Gastroesophageal sphincter (tissue), 4 donors: ENCODE data around the gene CCDC28A. TPM values are rescaled to one million over a fixed set of nuclear protein-coding genes. Genes with fewer than 3 reads are reported as not detected.

Experiments
- ATAC-seq: fragments of 150-250 bp; one replicate; pipeline ENCODE4 v1.9.1; 2016; ENCODE audit warnings: mild to moderate bottlenecking, moderate library complexity
- H3K27ac ChIP-seq, 4 donors: fragments of 200-600 bp; sonication (generic) in 3 of 4; 1 replicate in 3 of 4; 2 replicates in 1 of 4; pipeline ENCODE4 v1.5.1; 2016 to 2019
- H3K27me3 ChIP-seq: fragments of 200-600 bp; sonication (generic); one replicate; pipeline ENCODE4 v1.5.1; 2019
- H3K36me3 ChIP-seq, 2 donors: fragments of 200-600 bp; sonication (generic); one replicate each; pipeline ENCODE4 v1.5.1; 2019; ENCODE audit warnings: control low read depth in 1 of 2
- H3K4me1 ChIP-seq, 3 donors: fragments of 200-600 bp; sonication (generic); 1 replicate in 2 of 3; 2 replicates in 1 of 3; pipeline ENCODE4 v1.5.1; 2016 to 2019; ENCODE audit warnings: control low read depth in 2 of 3
- H3K4me3 ChIP-seq, 2 donors: fragments of 200-600 bp; sonication (generic); one replicate each; pipeline ENCODE4 v1.5.1; 2019; ENCODE audit warnings: mild to moderate bottlenecking in 1 of 2, moderate library complexity in 1 of 2
- H3K9me3 ChIP-seq, 3 donors: fragments of 200-600 bp; sonication (generic); one replicate each; pipeline ENCODE4 v1.5.1; 2017 to 2019; ENCODE audit warnings: control low read depth in 2 of 3
- EP300 ChIP-seq: sonication (generic); formaldehyde crosslinking; IDR thresholded peaks from one replicate; pipeline ENCODE4 v1.6.1; 2017; ENCODE audit warnings: antibody characterized with exemption, mild to moderate bottlenecking
- POLR2A ChIP-seq, 2 donors: fragments of 450-650 bp; IDR thresholded peaks; one replicate each; pipeline ENCODE4 v1.6.1; 2017; ENCODE audit warnings: antibody characterized with exemption in 2 of 2, mild to moderate bottlenecking in 2 of 2, moderate library complexity in 1 of 2
- POLR2AphosphoS5 ChIP-seq: sonication (generic); formaldehyde crosslinking; IDR thresholded peaks from one replicate; pipeline ENCODE4 v1.6.1; 2017; ENCODE audit warnings: antibody characterized with exemption
- WGBS, 2 donors: methylation state at CpG; one replicate each; pipeline ENCODE4 v1.1.5; 2018; ENCODE audit warnings: low coverage in 1 of 2; 5-methylcytosine and 5-hydroxymethylcytosine counted together
- total RNA-seq, 4 donors: library from RNA; depleted of rRNA; stranded (reverse); fragments of >200 nt; gene quantifications; one replicate each; pipeline ENCODE4 v1.1.0, GENCODE V29; 2016
- TF ChIP-seq, protein P1 (sequence below), 4 experiments: fragments of 200-600 bp in 2 of 4; fragments of 450-650 bp in 2 of 4; sonication (generic) in 1 of 4; IDR thresholded peaks; one replicate each; pipeline ENCODE4 v1.5.1; 2017 to 2019; ENCODE audit warnings: antibody characterized with exemption in 4 of 4, mild to moderate bottlenecking in 2 of 4, moderate library complexity in 2 of 4

CCDC28A gene
- total RNA-seq, 4 donors from 2014 or later: 14.7 to 33.1 (median 16.7) TPM

- WGBS, 2 donors: 6 to 20% methylated on average over 3 of the region's 3 CpGs
- Histone ChIP-seq H3K27me3 (no peaks in the 10 kb centered on the region), H3K9me3 (no peaks in the 10 kb centered on the region), H3K27ac (peak overlapping the region; percentile 91 to 98 (median 93)), H3K4me1 (peaks cover 3 to 29% (median 9%) of the 10 kb centered on the region in 3 donors), H3K36me3 (peaks cover 0 to 34% of the 10 kb centered on the region in 2 donors), H3K4me3 (peak overlapping the region; percentile 55 to 80)
- TF ChIP-seq EP300 (no peak), POLR2AphosphoS5 (no peak), POLR2A (IDR thresholded peaks at IDR 0.05) (no peak)
- TF ChIP-seq, protein P1, sequence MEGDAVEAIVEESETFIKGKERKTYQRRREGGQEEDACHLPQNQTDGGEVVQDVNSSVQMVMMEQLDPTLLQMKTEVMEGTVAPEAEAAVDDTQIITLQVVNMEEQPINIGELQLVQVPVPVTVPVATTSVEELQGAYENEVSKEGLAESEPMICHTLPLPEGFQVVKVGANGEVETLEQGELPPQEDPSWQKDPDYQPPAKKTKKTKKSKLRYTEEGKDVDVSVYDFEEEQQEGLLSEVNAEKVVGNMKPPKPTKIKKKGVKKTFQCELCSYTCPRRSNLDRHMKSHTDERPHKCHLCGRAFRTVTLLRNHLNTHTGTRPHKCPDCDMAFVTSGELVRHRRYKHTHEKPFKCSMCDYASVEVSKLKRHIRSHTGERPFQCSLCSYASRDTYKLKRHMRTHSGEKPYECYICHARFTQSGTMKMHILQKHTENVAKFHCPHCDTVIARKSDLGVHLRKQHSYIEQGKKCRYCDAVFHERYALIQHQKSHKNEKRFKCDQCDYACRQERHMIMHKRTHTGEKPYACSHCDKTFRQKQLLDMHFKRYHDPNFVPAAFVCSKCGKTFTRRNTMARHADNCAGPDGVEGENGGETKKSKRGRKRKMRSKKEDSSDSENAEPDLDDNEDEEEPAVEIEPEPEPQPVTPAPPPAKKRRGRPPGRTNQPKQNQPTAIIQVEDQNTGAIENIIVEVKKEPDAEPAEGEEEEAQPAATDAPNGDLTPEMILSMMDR (IDR thresholded peaks at IDR 0.05): no peak
- no peak for ATAC-seq
These were observed 801 bp downstream of the CCDC28A start for GRCh38 chr6:138774370-138774769.

DNA sequence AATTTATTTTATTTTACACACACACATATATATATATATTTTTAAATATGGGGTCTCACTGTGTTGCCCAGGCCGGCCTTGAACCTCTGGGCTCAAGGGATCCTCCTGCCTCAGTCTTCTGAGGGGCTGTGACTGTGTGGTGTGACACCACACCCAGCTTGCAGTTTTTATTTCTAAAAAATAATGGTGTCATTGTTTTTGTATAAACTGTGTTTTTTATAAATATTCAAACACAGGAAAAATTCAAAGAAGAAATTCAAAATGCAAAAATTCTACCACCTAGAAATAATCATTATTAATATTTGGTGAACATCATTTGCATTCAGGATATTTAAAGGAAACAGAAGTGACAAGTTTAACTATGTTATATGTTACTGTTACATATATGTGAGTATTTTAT lies 3.1 kb downstream of the CCDC28A start:
- peaks cover 3 to 29% (median 9%) of the 10 kb centered on the region in 3 donors for H3K4me1 ChIP-seq
- no peak overlapping the region for H3K4me3 ChIP-seq
- ATAC-seq: no peak
- peaks cover 0 to 56% of the 10 kb centered on the region in 2 donors for H3K36me3 ChIP-seq
- TF ChIP-seq, protein P1 (IDR thresholded peaks at IDR 0.05): no peak
- TF ChIP-seq EP300 (no peak), POLR2AphosphoS5 (no peak), POLR2A (IDR thresholded peaks at IDR 0.05) (no peak)
- no peaks in the 10 kb centered on the region for H3K27me3 ChIP-seq
- H3K27ac ChIP-seq: no peak overlapping the region
- 100% methylated on average over 1 of the region's 1 CpG; no CpG with 5 or more reads in 1 of the 2 donors for WGBS, 2 donors
- no peaks in the 10 kb centered on the region for H3K9me3 ChIP-seq

DNA sequence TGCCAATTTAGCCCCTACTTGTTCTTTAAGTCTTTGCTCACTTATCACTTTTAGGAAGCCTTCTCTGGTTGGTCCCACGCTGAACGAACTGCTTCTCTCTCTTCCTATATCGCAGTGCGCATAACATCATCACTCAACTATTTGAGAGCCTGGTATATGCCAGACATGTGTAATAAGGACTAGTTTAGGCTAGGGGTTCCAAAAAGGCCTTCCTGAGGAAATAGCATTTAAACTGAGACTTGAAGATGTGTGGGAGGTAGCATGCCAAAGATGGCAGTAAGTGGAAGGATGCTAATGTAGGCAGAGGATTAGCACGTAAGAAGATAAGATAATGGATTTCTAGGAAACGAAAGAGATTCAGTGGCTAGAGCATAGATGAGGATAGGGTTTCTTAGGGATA lies 4.8 kb downstream of the CCDC28A start:
- ATAC-seq: no peak
- H3K27ac ChIP-seq: no peak overlapping the region
- H3K9me3 ChIP-seq: no peaks in the 10 kb centered on the region
- no peak overlapping the region for H3K4me3 ChIP-seq
- H3K4me1 ChIP-seq: peaks cover 3 to 22% (median 7%) of the 10 kb centered on the region in 3 donors
- WGBS, 2 donors: 82 to 89% methylated on average over 3 to 6 of the region's 6 CpGs
- H3K27me3 ChIP-seq: no peaks in the 10 kb centered on the region
- H3K36me3 ChIP-seq: peaks cover 0 to 72% of the 10 kb centered on the region in 2 donors
- TF ChIP-seq POLR2A (IDR thresholded peaks at IDR 0.05): no peak
- no peak for TF ChIP-seq POLR2AphosphoS5

- no peaks in the 10 kb centered on the region for H3K27me3 ChIP-seq
- ATAC-seq: no peak
- no peak for TF ChIP-seq POLR2A (IDR thresholded peaks at IDR 0.05)
- TF ChIP-seq EP300: no peak
- no peak for TF ChIP-seq POLR2AphosphoS5
- TF ChIP-seq, protein P1 (IDR thresholded peaks at IDR 0.05): no peak
- H3K36me3 ChIP-seq: peaks cover 0 to 93% of the 10 kb centered on the region in 2 donors
- H3K4me1 ChIP-seq: peaks cover 0 to 23% (median 0%) of the 10 kb centered on the region in 3 donors
- no peaks in the 10 kb centered on the region for H3K9me3 ChIP-seq
- H3K27ac ChIP-seq: no peak overlapping the region
- WGBS, 2 donors: 37 to 75% methylated on average over 4 of the region's 4 CpGs
- H3K4me3 ChIP-seq: no peak overlapping the region
These were observed 8.7 kb downstream of the CCDC28A start for GRCh38 chr6:138782243-138782642.

DNA sequence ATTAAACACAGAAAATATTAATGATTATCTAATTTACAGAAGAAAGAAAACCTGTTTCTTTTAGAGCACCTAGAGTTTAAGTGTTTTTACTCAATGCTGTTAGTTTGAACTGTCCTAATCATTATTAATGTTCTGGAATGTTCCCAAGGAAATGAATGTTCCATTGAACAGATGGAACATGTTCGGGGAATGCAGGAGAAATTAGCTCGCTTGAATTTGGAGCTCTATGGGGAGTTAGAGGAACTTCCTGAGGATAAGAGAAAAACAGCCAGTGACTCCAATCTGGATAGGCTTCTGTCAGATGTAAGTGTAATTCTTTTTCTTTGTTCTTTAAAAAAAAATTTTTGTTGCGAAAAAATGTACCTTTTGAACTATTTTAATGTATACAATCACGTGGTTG lies 11.5 kb downstream of the CCDC28A start:
- no peaks in the 10 kb centered on the region for H3K9me3 ChIP-seq
- TF ChIP-seq, protein P1 (IDR thresholded peaks at IDR 0.05): no peak
- TF ChIP-seq POLR2A (IDR thresholded peaks at IDR 0.05) (no peak), POLR2AphosphoS5 (no peak), EP300 (no peak)
- peaks cover 0 to 23% (median 0%) of the 10 kb centered on the region in 3 donors for H3K4me1 ChIP-seq
- ATAC-seq: no peak
- H3K27ac ChIP-seq: peak overlapping the region in 2 of 4 donors; percentile 4 to 6
- no peaks in the 10 kb centered on the region for H3K27me3 ChIP-seq
- 21 to 46% methylated on average over 4 of the region's 4 CpGs for WGBS, 2 donors
- H3K4me3 ChIP-seq: no peak overlapping the region
- H3K36me3 ChIP-seq: peaks cover 0 to 95% of the 10 kb centered on the region in 2 donors
